H1 (cell line): ENCODE data around the gene NXN. TPM values are rescaled to one million over a fixed set of nuclear protein-coding genes. Genes with fewer than 3 reads are reported as not detected.

Experiments
- CTCF ChIA-PET: fragments of 300-600 bp; sonication (Branson Sonifier 250); formaldehyde crosslinking; loops from one replicate; lab custom pipeline; 2021; ENCODE audit not compliant: partially characterized antibody; lab: Charles Lee
- POLR2A ChIA-PET: fragments of 300-600 bp; sonication (Branson Sonifier 250); formaldehyde crosslinking; loops from one replicate; lab custom pipeline; 2021; ENCODE audit warnings: inconsistent platforms; ENCODE audit not compliant: partially characterized antibody; lab: Charles Lee
- DNase-seq, 2 experiments: peaks; one replicate each; pipeline versions ENCODE4 v3.0.0 to v3.0.0-alpha.2; 2010 to 2022; ENCODE audit warnings: low spot score in 2 of 2, low read depth in 1 of 2, mixed read lengths in 1 of 2
- FAIRE-seq: peaks from 2 replicates; lab custom pipeline; 2011; peaks lifted over from hg19 to GRCh38; lab: Jason Lieb, UNC
- H2AFZ ChIP-seq: 2 replicates; pipeline ENCODE4 v1.8.1; 2012; ENCODE audit warnings: low read length, inconsistent platforms
- H2AK5ac ChIP-seq: 2 replicates; pipeline ENCODE4 v1.6.1; 2013; ENCODE audit warnings: low read depth, low read length
- H2BK120ac ChIP-seq: replicated peaks from 2 replicates; pipeline ENCODE3; 2013; ENCODE audit warnings: low read depth, low read length, inconsistent platforms
- H2BK12ac ChIP-seq: 2 replicates; pipeline ENCODE4 v1.6.1; 2013; ENCODE audit warnings: low read depth, low read length
- H2BK15ac ChIP-seq: 2 replicates; pipeline ENCODE4 v1.6.1; 2013; ENCODE audit warnings: low read length
- H2BK20ac ChIP-seq: 2 replicates; pipeline ENCODE4 v1.6.1; 2013; ENCODE audit warnings: low read length
- H2BK5ac ChIP-seq: 2 replicates; pipeline ENCODE4 v1.6.1; 2013; ENCODE audit warnings: low read depth, low read length
- H3K14ac ChIP-seq: 2 replicates; pipeline ENCODE4 v1.6.1; 2013; ENCODE audit warnings: inconsistent platforms; ENCODE audit not compliant: insufficient read length
- H3K18ac ChIP-seq: 2 replicates; pipeline ENCODE4 v1.6.1; 2013; ENCODE audit warnings: low read length; ENCODE audit errors: extremely low read depth
- H3K23ac ChIP-seq: 2 replicates; pipeline ENCODE4 v1.6.1; 2013; ENCODE audit warnings: inconsistent platforms; ENCODE audit not compliant: insufficient read length
- H3K23me2 ChIP-seq: 2 replicates; pipeline ENCODE4 v1.6.1; 2013; ENCODE audit warnings: low read depth, low read length
- H3K27ac ChIP-seq: 2 replicates; pipeline ENCODE4 v1.6.1; 2011; ENCODE audit warnings: low read depth, low read length, inconsistent platforms
- H3K27me3 ChIP-seq, 4 experiments: replicated peaks in 1 of 4; 1 replicate in 1 of 4; 2 replicates in 3 of 4; pipeline versions ENCODE4 v1.6.1 to v1.8.1; 2011 to 2013; ENCODE audit warnings: low read length in 3 of 4, mild to moderate bottlenecking in 3 of 4, inconsistent platforms in 2 of 4, mixed read lengths in 2 of 4, moderate library complexity in 1 of 4; ENCODE audit not compliant: control insufficient read depth in 3 of 4, insufficient read depth in 3 of 4; ENCODE audit errors: extremely low read depth in 1 of 4
- H3K36me3 ChIP-seq, 4 experiments: 2 replicates each; pipeline versions ENCODE4 v1.6.1 to v1.8.1; 2011 to 2013; ENCODE audit warnings: mild to moderate bottlenecking in 4 of 4, low read length in 3 of 4, moderate library complexity in 2 of 4, control low read depth in 1 of 4, inconsistent platforms in 1 of 4; ENCODE audit not compliant: insufficient read depth in 4 of 4, control insufficient read depth in 2 of 4
- H3K4ac ChIP-seq: replicated peaks from 2 replicates; pipeline ENCODE3; 2013; ENCODE audit warnings: low read length, low read depth, mixed read lengths, inconsistent platforms; ENCODE audit not compliant: insufficient read length
- H3K4me1 ChIP-seq, 4 experiments: replicated peaks in 1 of 4; 1 replicate in 1 of 4; 2 replicates in 3 of 4; pipeline versions ENCODE4 v1.6.1 to v1.8.1; 2011 to 2013; ENCODE audit warnings: low read length in 3 of 4, inconsistent platforms in 2 of 4, mixed read lengths in 1 of 4; ENCODE audit not compliant: insufficient read depth in 4 of 4, control insufficient read depth in 3 of 4
- H3K4me2 ChIP-seq, 2 experiments: 2 replicates each; pipeline versions ENCODE4 v1.6.1 to v1.8.1; 2011 to 2013; ENCODE audit warnings: low read depth in 2 of 2, low read length in 2 of 2, control low read depth in 1 of 2, inconsistent platforms in 1 of 2, mild to moderate bottlenecking in 1 of 2; ENCODE audit not compliant: insufficient read depth in 1 of 2
- H3K4me3 ChIP-seq, 4 experiments: fragments of 200-600, 300-600 bp in 1 of 4; sonication (generic), shearing (Covaris generic), sonication (Bioruptor Twin) in 1 of 4; 2 replicates each; pipeline versions ENCODE4 v1.5.1 to v1.8.1; 2011 to 2016; ENCODE audit warnings: low read length in 4 of 4, low read depth in 3 of 4, control low read depth in 2 of 4, inconsistent platforms in 2 of 4, mild to moderate bottlenecking in 2 of 4, mixed read lengths in 1 of 4, moderate library complexity in 1 of 4; ENCODE audit not compliant: insufficient read depth in 2 of 4; ENCODE audit errors: extremely low read depth in 1 of 4
- H3K56ac ChIP-seq: replicated peaks from 2 replicates; pipeline ENCODE3; 2013; ENCODE audit warnings: low read depth, mild to moderate bottlenecking, mixed read lengths, low read length, inconsistent platforms; ENCODE audit not compliant: insufficient read length
- H3K79me1 ChIP-seq: 2 replicates; pipeline ENCODE4 v1.6.1; 2013; ENCODE audit warnings: low read depth, low read length, control low read depth
- H3K79me2 ChIP-seq, 2 experiments: 2 replicates each; pipeline versions ENCODE4 v1.6.1 to v1.8.1; 2012 to 2013; ENCODE audit warnings: low read length in 2 of 2, mild to moderate bottlenecking in 2 of 2, inconsistent platforms in 1 of 2; ENCODE audit not compliant: insufficient read depth in 2 of 2, control insufficient read depth in 1 of 2
- H3K9ac ChIP-seq, 4 experiments: replicated peaks in 1 of 4; 1 replicate in 1 of 4; 2 replicates in 3 of 4; pipeline versions ENCODE4 v1.6.1 to v1.8.1; 2011 to 2013; ENCODE audit warnings: low read depth in 3 of 4, low read length in 3 of 4, control low read depth in 2 of 4, mild to moderate bottlenecking in 2 of 4, moderate library complexity in 2 of 4, inconsistent platforms in 1 of 4; ENCODE audit errors: extremely low read depth in 1 of 4
- H3K9me3 ChIP-seq, 2 experiments: 2 replicates each; pipeline versions ENCODE4 v1.6.1 to v1.8.1; 2012 to 2013; ENCODE audit warnings: mild to moderate bottlenecking in 2 of 2, moderate library complexity in 2 of 2, control low read depth in 1 of 2, inconsistent platforms in 1 of 2, low read depth in 1 of 2, low read length in 1 of 2, mixed read lengths in 1 of 2; ENCODE audit not compliant: insufficient read depth in 2 of 2
- H4K20me1 ChIP-seq, 2 experiments: replicated peaks in 1 of 2; 2 replicates each; pipeline versions ENCODE3 to v1.8.1; 2011 to 2013; ENCODE audit warnings: inconsistent platforms in 2 of 2, low read length in 2 of 2, mild to moderate bottlenecking in 1 of 2; ENCODE audit not compliant: insufficient read depth in 2 of 2, control insufficient read depth in 1 of 2
- H4K5ac ChIP-seq: 2 replicates; pipeline ENCODE4 v1.6.1; 2013; ENCODE audit warnings: low read length, low read depth, mixed read lengths, inconsistent platforms; ENCODE audit not compliant: insufficient read length
- H4K8ac ChIP-seq: 2 replicates; pipeline ENCODE4 v1.8.0; 2013; ENCODE audit warnings: mild to moderate bottlenecking, moderate library complexity, low read length, inconsistent platforms; ENCODE audit not compliant: insufficient read depth; ENCODE audit errors: extremely low read depth
- H4K91ac ChIP-seq: replicated peaks from 2 replicates; pipeline ENCODE3; 2013; ENCODE audit warnings: low read length, mixed read lengths, inconsistent platforms; ENCODE audit not compliant: insufficient read length
- BACH1 ChIP-seq: IDR thresholded peaks from 2 replicates; pipeline ENCODE4 v1.6.1; 2012; ENCODE audit warnings: low read length, improper control_type of control experiment
- BRCA1 ChIP-seq: IDR thresholded peaks from 2 replicates; pipeline ENCODE4 v1.6.1; 2012; ENCODE audit warnings: low read depth, low read length, improper control_type of control experiment
- EGR1 ChIP-seq: IDR thresholded peaks from 2 replicates; pipeline ENCODE4 v1.6.1; 2011; ENCODE audit warnings: low read depth, low read length, borderline replicate concordance
- EZH2 ChIP-seq: fragments of 200-600 bp; sonication (generic); IDR thresholded peaks from 2 replicates; pipeline ENCODE4 v1.7.1; 2012; ENCODE audit warnings: low read depth, mild to moderate bottlenecking, moderate library complexity, low read length, inconsistent platforms; ENCODE audit not compliant: severe bottlenecking
- HDAC6 ChIP-seq: IDR thresholded peaks from one replicate; pipeline ENCODE4 v1.7.1; 2012; ENCODE audit warnings: low read depth, mild to moderate bottlenecking, inconsistent platforms, low read length, moderate library complexity
- RAD21 ChIP-seq, 2 experiments: IDR thresholded peaks in 1 of 2; conservative IDR thresholded peaks in 1 of 2; 2 replicates each; pipeline ENCODE4 v1.6.1; 2011; ENCODE audit warnings: low read depth in 2 of 2, low read length in 2 of 2, improper control_type of control experiment in 1 of 2, inconsistent platforms in 1 of 2, mild to moderate bottlenecking in 1 of 2, moderate library complexity in 1 of 2
- RNF2 ChIP-seq: fragments of 200-900, 300-1000 bp; sonication (generic); IDR thresholded peaks from 2 replicates; pipeline ENCODE4 v1.7.1; 2016; ENCODE audit warnings: borderline replicate concordance, low read depth, mild to moderate bottlenecking, antibody characterized with exemption, low read length; ENCODE audit not compliant: poor library complexity, severe bottlenecking; ENCODE audit errors: missing control alignments
- SRF ChIP-seq: IDR thresholded peaks from 2 replicates; pipeline ENCODE4 v1.6.1; 2011; ENCODE audit warnings: mild to moderate bottlenecking, low read depth, low read length, moderate library complexity
- WGBS, 2 experiments: shearing (Covaris generic) in 1 of 2; methylation state at CpG; one replicate each; pipeline versions ENCODE4 v1.1.6 to v1.1.7; 2013 to 2015; ENCODE audit warnings: low lambda C conversion rate in 2 of 2, mixed read lengths in 2 of 2, inconsistent platforms in 1 of 2, low coverage in 1 of 2, missing lambda C conversion rate in 1 of 2; ENCODE audit not compliant: insufficient replicate concordance in 2 of 2, insufficient coverage in 1 of 2, insufficient read length in 1 of 2; ENCODE audit errors: extremely low coverage in 1 of 2, missing lambda C conversion rate in 1 of 2; 5-methylcytosine and 5-hydroxymethylcytosine counted together
- polyA plus RNA-seq, 7 experiments: library from polyadenylated mRNA; depleted of rRNA in 3 of 7; stranded (reverse) in 5 of 7; unstranded in 2 of 7; fragments of >200 nt in 5 of 7; fragments of 200-250 nt in 2 of 7; gene quantifications; 1 replicate in 5 of 7; 2 replicates in 1 of 7; 4 replicates in 1 of 7; pipeline versions ENCODE4 v1.2.1 to v1.2.3, GENCODE V29; 2011 to 2013; ENCODE audit warnings: missing spikeins in 2 of 7, mixed read lengths in 2 of 7
- total RNA-seq: library from RNA; stranded (reverse); fragmentation: NEBNext Ultra II Directional; extraction: Animal tissue kit (Norgen Biotek cat#: 25700); gene quantifications from 2 replicates; pipeline ENCODE4 v1.2.1, GENCODE V29; 2021

Gene NXN
- total and polyA plus RNA-seq, 2 of the 8 experiments (the other 6 are each of a cell fraction or from before 2014, with no cell fraction given) = 94.1 to 107 TPM

- Histone ChIP-seq H3K14ac (no peak within 1 kb of the TSS), H4K8ac (peak within 1 kb of the TSS; percentile 97), H4K20me1 (peaks cover 2 to 4% of the 10 kb centered on the region in 2 experiments), H3K4ac (peak within 1 kb of the TSS; percentile 8), H3K4me3 (peak within 1 kb of the TSS; percentile 86 to 99 (median 94)), H3K18ac (peak within 1 kb of the TSS; percentile 99; the same call in 1 of the 2 replicates), H3K36me3 (peaks cover 6 to 20% (median 14%) of the 10 kb centered on the region in 4 experiments), H2BK5ac (peak within 1 kb of the TSS; percentile 96), H3K4me2 (peak within 1 kb of the TSS; percentile 32 to 73), H2AK5ac (no peak within 1 kb of the TSS), H4K91ac (peak within 1 kb of the TSS; percentile 87), H2BK120ac (peak within 1 kb of the TSS; percentile 85), H3K79me1 (0 out of 2 replicates have a peak, but pooled peaks cover 4% of the 10 kb centered on the region), H2BK20ac (peak within 1 kb of the TSS; percentile 24; the same call in 1 of the 2 replicates), H3K9ac (peak within 1 kb of the TSS; percentile 76 to 90 (median 84)), H2BK15ac (0 out of 2 replicates have a peak within 1 kb of the TSS, but pooled peaks have one; percentile 36), H3K27ac (peak within 1 kb of the TSS; percentile 92), H4K5ac (peak within 1 kb of the TSS; percentile 95), H3K9me3 (no peaks in the 10 kb centered on the region), H2BK12ac (no peak within 1 kb of the TSS), H3K23me2 (peaks cover 9% of the 10 kb centered on the region; the same call in 1 of the 2 replicates), H3K4me1 (peaks cover 0 to 5% (median 0%) of the 10 kb centered on the region in 4 experiments; a peak in 2 of 7 replicates), H2AFZ (peak within 1 kb of the TSS; percentile 98), H3K56ac (peak within 1 kb of the TSS; percentile 71), H3K79me2 (peaks cover 0 to 13% of the 10 kb centered on the region in 2 experiments; a peak in 2 of 4 replicates), H3K27me3 (no peaks in the 10 kb centered on the region; a peak in 1 of 7 replicates), H3K23ac (no peak within 1 kb of the TSS)
- DNase-seq (peak; percentile 94 to 97), FAIRE-seq (peak; percentile 63)
- 3% methylated on average over 64 of the region's 71 CpGs; no CpG with 5 or more reads in 1 of the 2 experiments for WGBS, 2 experiments
- ChIA-PET POLR2A (interaction anchor here (0.7 to 2.3 kb wide), 11 partner anchors 11 to 257 kb away, joined by 3 to 8 read pairs (median 4); partner anchors contain the start of genes GLOD4 and NXN), CTCF (interaction anchor here (0.5 to 12.7 kb wide), 38 partner anchors 8 to 299 kb away, joined by 3 to 144 read pairs (median 4); partner anchors contain the start of genes GEMIN4, GLOD4, MRM3 and NXN)
- TF ChIP-seq BACH1 (peak; percentile 92), SRF (no peak), HDAC6 (no peak), EGR1 (no peak), RAD21 (IDR thresholded peaks at IDR 0.05 in 1 of 2, conservative IDR thresholded peaks at IDR 0.05 in 1 of 2; ENCODE audit: low read depth in 2 of 2, low read length in 2 of 2) (peak; percentile 91 to 93), BRCA1 (peak; percentile 56), EZH2 (no peak), RNF2 (no peak)
Observed at GRCh38 chr17:996554-997344, 17.2 kb upstream of the NXN start, which contains the start of gene TIMM22. Gene TIMM22 (plus strand): TSS chr17:997129. CDS start chr17:997143, 14 bp downstream.
